COR-L47 (cell line): Measurements from ENCODE around the gene SLC2A1.

Experiments
- DNase-seq: peaks from one replicate; lab custom pipeline; 2025; lab: John Stamatoyannopoulos, UW

SLC2A1 gene

DNA sequence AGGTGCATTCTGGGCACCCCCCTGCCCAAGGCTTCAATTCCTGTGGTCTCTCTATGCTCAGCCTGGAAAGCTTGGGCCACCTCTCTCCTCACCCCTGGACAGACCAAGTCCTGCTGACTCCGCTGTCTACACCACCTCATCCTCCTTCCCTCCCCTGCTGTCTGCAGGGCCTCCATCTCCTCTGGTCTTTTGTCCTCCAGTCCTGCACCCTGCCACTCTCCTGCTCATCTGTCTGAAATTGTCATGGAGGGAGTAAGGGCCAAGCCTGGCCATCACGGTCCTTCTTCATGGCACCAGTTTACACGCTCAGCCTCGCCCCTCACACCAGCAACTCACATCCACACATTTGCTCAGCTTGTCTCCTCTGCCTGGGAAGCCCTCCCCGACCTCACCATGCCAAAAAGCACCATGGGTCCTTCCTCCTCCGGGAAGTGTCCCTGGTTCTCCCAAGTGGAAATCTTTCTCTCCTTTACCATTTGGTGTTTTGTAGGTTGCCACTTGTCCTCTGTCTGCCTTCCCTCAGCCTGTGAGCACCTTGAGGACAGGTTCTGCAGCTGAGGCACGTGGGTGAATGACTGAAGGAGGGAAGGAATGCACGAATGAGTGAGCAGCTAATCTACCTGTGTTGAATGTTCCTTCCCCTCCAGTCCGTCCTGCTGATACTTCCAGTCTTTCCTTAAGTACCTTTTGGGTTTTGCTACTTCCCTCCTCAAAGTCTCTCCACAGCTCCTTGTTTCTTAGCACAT lies 2.1 kb upstream of the SLC2A1 start:
- DNase-seq: no peak

DNA sequence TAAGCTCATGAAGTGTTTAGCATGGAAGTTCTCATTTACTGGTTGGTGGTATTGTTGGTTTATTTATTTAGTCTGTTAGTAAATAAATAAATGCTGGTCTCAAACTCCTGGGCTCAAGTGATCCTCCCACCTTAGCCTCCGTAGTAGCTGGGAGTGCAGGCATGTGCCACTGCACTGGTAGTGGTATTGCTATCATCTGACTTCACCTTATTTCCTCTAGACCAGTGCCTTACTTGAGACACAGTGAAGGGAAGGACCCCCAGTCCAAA lies 1.4 kb upstream of the SLC2A1 start:
- DNase-seq: no peak

DNA sequence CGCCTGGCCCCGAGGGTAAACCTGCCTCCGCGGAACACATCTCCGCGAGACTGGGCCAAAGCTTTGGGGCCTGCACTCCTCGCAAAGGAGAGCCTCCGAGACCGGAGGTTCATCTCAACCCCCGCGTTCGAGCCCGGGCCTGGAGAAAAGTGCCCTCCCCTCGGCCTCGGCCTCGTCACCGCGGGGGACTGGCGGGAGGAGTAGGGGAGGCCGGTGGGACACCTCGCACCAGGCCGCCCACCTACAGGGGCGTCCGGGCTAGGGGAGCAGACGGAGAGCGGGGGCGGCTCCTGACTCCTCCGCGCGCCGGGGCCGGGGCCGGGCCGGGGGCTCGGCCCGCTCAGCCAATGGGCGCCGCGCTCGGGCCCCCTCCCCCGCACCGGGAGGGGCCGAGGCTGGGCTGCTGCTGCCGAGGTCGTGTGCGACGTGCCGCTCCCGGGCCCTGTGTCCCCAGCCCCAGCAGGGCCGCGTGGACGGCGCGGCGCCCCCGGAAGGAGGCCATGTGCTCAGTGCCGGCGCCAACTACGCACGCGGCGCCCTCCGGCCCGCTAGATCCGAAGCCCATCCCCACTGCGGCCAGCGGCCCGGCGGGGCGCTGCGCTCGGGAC lies 684 bp downstream of the SLC2A1 start:
- DNase-seq: peak; percentile 57

DNA sequence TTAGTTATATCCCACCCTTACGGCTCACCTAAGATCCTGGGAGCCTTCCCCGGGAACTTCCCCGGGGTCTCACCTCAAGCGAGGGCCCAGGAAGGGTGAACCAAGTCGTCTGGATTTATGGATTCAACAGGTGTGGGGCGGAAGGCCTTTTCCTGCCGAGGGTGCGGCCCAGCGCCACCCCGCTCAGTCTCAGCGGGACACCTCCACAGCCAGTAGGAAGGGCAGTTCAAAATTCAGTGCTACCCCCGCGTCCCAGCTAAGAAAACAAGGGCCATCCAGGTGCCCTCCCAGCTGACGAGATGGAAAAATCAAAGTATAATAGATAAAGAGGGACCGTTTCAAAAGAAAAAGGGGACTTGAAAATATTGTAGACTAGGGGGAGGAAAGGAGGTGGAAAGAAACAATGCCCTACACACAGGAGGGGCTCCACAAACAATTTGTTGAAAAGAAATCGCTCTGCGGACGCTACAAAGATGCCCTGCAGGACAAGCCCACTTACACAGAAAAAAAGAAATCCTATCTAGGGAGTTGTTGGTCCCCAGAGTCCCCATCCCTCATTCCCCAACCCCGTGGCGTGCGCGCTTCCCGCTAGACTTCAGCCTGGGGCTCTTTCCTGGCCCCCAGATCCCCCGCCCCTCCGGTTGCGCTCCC lies 1.3 kb downstream of the SLC2A1 start:
- peak; percentile 24 for DNase-seq

DNA sequence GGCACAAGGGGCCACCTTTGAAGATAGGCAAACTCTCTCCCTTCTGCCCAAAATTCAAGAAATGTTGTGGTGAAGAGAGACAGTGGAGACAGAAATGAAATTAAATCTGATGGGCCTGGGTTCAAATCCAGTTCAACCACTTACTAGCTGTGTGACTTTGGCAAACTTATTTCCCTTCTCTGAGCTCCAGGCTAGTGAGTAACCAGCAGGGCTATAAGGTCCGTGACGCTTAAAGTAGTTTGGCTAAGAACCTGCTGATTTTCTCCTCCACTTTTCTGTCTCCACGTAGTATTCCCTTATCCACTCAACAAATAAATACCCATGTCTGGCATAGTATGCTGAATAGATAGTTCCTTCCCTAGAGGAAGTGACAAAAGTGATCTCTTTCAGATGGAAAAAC lies 1.9 kb downstream of the SLC2A1 start:
- DNase-seq: no peak

DNA sequence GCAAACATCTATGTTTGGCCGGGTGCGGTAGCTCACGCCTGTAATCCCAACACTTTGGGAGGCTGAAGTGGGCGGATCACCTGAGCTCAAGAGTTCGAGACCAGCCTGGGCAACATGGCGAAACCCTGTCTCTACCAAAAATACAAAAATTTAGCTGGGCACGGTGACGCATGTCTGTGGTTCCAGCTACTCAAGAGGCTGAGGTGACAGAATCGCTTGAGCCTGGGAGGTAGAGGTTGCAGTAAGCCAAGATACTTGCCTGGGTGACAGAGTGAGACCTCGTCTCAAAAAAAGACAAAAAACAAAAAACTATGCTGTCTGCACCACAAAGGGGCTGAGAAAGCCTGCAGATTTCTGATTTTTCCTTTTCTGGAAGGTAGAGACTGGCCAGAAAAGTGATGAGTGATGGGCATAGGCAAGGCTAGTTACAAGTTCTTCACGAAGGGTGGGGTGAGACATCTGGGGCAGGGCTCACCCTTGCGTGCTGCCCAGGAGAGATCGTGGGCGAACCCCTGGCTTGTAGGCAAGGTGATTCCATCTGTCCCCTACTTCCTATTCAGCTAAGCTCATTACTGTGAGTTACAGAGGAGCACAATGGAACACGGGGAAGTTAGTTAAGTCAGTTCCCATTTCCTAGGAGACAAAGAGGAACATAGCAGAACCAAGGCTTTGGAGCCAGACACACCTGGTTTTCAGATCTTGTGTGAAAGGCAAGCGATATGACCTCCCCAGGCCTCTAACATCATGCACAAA lies 3.2 kb downstream of the SLC2A1 start:
- DNase-seq: no peak

DNA sequence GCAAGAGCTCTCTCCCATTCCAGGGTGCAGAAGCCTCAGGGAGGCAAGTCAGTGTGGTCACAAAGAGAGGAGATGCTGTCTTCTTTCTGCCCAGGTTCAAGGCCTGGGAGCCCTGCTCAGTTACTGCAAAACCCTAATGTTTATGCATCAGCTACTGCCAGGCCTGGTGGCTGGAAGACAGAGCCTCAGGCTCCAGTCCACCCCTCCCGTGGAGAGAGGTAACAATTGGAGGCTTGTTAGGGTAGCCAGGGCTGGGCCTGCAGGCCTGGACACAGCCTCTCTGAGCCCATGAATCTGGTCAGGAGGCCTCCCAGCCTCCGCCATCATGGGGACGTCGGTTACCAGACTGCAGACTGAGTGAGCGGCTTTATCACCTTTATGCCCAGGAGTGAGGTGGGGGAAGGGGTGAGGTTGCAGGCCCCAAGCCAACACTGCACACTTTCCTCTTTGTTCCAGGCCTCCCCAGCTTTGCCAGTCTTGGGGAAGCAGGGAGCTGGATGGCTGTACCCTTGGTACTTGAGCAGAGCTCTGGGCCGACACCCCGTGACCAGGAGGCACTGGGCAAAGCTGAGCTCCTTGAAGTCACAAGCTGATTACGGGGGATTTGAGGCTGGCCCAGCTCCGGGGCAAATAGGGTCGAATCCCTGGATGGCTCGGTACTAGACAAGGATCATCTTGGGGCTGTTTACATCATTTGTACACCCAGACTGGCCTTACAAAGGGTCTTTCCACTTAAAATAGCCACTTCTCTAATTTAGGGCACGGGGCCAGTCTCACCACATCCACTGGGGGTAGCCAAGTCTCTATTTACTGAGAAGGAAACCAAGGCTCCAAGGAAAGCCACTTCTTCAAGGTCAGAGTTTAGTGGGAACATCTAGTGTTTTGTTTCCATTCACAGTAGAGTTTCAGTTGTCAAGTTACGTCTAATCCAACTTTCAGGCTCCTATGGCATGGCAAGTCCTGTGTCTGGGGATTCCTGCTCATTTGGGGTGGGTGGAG lies 5.2 kb downstream of the SLC2A1 start:
- no peak for DNase-seq

DNA sequence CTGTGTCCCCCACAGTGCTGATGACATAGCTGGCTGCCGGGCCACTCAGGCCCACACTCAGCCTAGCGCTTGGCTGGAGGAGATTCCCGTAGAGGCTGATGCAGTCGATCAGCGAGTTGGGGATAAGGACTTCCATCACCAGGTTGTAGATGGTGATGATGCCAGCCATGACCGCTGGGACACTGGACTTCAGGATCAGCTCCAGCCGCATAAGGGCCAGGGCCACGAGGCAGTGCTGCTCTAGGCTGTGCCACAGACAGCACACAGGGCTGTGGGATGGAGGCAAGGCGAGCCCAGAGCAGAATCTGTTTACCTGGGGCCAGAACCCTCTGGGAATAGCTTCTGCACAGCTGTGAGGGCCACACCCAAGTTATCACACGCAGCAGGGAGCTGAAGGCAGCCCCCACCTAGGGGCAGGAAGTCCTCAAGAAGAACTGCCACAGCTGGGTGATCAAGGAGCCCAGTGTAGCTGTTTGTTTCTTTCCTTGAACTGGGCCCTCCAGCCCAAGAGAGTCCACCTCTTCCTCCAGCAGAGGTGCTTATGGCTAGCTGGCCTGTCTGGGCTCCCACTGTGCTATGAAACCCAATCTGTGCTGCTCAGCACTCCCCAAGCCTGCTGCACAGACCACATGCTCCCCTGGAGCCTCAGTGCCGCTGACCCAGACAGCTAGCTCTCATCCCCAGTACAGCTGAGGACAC lies 6.2 kb downstream of the SLC2A1 start:
- DNase-seq: no peak

DNA sequence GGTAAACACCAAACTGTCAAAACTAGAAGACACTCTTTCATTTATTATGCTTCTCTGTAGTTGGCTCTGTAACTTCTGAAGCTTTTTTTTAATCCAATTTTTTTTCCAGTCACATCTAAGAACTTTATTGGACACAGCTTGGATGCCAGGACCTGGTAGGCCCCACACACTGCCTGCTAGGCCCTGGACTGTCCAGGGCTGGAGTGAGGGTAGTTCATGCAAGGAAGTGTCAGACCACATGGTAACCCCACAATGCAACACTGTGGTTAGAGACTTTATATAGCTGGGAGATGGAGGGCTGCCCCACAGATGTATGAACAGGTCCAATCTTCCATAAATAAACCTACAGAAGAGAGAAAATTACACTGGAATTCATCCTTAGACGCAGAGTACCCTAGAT lies 7.1 kb downstream of the SLC2A1 start:
- DNase-seq: no peak

DNA sequence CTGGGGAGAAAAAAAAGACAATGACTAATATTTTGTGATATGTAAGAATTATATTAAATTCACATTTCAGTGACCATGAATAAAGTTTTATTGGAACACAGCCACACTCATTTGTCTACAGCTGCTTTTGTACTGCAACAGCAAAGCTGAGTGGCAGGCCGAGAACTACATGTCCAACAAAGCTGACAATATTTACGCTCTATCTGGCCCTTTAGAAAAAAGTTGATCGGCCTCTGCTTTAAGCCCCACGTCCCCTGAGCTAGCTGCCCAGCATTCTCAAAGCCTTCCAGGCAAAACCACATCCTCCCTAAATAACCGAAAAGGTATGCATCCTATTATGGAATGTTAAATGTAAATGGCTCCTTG lies 8.6 kb downstream of the SLC2A1 start:
- no peak for DNase-seq

DNA sequence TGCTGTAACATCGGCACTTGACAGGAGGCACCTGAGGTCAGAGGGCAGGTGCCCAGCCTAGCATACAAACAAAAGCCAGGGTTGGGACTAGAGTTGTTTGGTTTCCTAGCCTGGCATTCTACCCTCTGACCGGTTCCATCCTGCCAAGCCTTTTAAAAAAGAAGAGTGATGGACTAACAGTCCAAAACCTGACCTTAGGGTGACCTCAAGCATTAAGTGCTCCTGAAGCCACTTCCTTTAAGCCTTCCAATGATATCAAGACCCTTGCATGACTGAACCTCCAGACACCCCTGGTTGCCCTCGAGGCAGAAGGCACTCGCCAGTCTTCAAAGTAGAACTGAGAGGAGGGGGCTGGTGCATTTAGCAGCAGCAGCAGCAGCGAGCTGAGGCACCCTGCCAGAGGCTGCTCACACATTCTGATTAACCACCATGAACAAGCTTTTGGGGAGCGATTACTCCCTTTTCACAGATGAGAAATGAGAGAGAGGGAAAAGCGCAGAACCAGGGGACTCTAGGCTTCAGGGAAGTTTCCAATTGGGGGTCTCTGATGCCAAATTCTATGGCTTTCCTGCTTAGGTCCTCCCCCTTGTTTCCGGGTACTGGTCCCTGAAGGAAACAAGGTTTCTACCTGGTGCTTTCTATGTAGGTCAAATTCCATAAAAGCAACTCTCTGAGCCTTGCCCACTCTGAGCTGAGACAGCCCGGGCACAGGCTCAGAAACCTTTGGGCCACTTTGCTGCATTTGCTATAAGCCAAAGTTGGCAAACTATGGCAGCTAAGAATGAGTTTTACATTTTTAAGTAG lies 9.2 kb downstream of the SLC2A1 start:
- no peak for DNase-seq

DNA sequence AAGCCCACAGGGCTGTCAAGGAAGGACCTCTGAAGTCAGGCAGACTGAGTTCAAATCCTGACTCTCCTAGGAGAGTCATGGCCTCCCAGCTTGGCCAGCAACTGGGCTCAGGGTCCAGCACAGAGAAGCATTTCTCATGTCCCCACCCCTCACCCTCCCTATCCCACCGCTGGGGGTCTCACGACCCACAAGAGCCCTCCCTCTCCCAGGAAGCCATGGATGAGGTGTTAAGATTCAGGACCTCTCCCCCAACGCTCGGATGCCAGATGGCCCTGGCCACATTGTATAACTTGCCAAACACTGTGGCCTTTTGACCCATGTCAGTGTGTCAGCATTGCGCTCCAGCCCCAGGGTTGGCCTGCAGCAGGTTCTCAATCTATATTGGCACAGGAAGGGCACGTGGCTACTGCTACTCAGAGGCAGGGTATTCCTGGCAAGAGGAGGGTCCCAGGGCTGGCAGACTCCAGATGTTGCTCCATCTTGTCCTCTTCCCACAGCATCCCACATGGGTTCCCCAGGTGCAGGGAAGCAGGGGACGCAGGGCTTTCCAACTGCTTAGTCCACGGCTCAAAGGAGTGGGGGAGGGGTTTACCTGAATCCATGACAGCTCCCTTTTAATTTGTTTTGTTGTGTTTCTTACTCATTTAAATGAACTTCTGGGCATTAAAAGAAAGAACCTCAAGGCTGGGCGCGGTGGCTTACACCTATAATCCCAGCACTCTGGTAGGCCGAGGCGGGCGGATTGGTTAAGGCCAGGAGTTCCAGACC lies 10.5 kb downstream of the SLC2A1 start:
- DNase-seq: no peak

DNA sequence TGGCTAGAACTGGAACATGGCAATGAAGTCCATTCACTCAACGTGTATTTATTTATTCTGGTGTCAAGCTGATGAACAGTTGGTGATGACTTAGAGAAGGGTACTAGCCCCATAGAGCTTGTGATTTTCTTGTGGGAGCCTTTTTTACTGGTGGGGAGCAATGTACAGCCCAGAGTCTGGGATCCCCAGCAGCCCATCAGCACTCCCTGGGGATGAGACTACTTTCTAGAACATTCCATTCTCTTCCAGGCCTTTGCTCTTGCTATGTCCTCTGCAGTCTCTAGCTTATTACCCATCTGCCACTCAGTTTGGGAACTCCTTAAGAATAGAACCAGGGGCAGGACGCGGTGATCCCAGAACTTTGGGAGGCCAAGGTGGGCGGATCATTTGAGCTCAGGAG lies 11.6 kb downstream of the SLC2A1 start:
- no peak for DNase-seq

DNA sequence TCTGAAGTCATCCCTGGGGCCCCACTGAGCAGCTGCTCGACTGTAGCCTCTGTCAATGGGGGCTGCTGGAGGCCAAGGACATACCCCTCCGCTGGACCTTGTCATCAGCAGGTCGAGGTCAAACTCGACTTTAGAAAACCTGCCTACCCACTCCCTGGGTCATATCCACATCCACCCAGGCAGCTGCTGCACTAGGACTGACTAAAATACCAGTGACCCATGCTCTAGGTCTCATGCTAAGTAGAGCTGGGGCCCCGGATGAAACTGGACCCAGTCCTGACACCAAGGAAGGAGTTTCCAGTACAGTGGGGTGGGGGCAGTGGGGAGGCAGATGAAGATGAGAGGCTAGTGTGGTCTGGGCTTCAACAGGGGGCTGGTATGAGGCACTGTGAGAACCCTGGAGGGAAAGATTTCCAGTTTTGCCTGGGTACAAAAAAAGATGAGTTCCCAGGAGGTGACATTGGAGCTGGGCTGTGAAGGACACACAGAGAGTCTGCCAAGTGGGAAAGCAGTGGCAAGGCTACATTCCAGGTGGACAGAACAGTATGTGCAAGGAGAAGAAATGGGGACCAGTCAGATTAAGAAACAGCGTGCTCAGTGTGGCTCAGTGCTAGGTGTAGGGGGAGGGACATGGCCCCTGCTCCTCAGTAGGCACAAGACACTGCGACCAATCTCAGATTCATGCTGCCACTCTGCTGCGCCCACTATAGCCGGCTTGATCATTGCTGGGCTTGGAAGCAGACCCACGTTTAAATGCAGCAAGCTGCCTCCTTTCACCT lies 12.4 kb downstream of the SLC2A1 start:
- DNase-seq: no peak

DNA sequence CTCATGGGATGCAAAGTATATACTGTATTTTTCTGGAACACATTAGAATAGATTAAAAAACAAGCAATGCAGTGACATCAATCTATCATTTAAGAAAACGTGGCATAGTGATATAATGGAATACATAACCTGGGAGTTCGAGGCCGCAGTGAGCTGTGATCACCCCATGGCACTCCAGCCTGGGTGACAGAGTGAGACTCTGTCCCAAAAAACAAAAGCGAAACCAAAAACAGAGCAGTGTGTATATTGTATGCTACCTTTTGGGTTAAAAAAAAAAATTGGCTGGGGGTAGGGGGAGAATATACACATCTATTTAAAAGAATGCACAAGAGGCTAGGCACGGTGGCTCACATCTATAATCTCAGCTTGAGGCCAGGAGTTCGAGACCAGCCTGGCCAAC lies 13.5 kb downstream of the SLC2A1 start:
- DNase-seq: no peak

DNA sequence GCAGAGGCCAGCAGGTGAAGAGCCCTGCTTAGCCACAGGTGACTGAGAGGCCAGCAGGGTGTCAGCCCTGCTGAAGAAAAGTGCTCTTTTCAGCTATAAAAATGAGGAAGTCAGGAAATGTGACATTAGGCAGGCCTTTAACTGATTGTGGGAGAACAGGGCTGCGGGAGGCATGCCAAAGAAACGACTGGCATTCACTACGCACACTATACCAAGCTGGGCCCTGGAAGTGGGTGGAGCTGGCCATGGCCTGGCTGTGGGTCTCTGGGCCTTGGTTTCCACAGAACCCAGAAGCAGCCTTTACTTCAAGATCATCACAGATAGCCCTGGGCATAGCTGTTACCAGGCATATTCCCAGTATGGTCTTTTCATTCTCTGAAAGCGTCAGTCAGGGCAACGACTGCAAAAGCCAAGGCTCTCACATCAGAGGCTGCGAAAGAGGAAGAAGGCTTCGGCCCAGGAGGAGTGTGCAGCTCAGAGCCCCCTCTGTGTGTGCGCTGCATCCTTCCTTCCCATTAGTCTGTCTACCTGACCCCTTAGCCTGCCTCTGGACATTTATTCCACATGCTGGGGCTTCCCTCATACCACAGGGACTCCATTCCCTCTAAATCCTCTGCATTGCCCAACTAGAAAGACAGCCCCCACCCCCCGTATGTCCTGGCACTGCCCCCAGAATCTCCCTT lies 14.3 kb downstream of the SLC2A1 start:
- DNase-seq: no peak

DNA sequence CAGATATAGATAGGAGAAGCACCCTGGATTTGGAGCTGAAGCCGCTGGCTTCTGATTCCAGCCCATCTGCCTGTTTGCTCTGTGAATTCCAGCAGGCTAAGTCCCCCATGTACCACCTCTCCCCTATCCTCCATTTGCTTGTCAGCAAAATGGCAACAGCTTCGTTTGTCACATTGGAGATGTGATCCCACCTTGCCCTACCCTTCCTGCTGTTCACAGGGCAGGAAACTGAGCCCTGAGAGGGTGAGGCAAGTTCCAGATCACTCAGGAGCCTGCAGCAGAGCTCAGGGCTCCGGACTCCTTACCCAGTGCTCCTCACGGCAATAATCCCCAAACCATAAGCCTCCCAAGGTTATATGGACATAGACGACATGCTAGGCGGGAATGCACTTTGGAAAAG lies 14.9 kb downstream of the SLC2A1 start:
- no peak for DNase-seq

DNA sequence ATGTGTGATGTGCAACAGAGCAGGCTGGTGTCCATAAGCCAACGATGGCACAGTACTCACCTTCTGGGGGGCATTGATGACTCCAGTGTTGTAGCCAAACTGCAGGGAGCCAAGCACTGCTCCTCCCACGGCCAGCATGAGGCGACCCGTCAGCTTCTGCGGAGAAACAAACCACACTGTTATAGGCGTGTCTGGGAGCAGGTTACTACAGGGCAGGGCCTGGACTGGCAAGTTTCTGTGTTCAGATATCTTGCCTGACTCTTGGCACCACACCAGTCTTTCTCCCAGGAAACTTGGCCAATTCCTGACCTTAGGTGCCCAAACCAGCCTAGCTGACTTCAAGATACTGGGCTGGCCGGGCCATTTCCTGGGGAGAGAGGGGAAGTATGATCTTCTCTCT lies 15.5 kb downstream of the SLC2A1 start:
- DNase-seq: no peak
